ENCODE results near the gene CEP72. TPM values are rescaled to one million over a fixed set of nuclear protein-coding genes. Genes with fewer than 3 reads are reported as not detected.

The CEP72 gene
- polyA plus RNA-seq, 1 of the 3 experiments (the other 2 are of a cell fraction), result 4.4 TPM

DNA sequence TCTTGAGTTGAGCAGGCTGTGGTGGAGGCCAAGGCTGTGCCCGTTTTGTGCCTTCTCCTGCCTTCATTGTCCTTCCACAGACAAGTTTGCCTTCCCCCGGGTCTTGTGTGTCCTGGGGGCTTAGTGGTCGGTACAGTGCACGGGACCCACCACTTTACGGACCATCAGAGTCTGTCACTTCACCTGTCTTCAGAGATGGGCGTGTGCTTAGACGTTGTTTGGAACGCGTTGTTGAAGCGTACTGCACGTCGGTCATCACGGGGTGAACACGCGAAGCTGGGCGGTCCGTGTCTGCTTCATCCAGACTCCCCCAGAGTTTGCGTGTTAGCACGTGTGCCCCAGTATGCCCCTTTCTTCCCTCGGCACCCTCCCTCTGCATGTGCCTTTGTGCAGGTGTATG is 24.8 kb downstream of the CEP72 start (continued):
- TF ChIP-seq, protein P1, sequence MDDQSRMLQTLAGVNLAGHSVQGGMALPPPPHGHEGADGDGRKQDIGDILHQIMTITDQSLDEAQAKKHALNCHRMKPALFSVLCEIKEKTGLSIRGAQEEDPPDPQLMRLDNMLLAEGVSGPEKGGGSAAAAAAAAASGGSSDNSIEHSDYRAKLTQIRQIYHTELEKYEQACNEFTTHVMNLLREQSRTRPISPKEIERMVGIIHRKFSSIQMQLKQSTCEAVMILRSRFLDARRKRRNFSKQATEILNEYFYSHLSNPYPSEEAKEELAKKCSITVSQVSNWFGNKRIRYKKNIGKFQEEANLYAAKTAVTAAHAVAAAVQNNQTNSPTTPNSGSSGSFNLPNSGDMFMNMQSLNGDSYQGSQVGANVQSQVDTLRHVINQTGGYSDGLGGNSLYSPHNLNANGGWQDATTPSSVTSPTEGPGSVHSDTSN (IDR thresholded peaks at IDR 0.05), result no peak
- TF ChIP-seq NRF1 (IDR thresholded peaks at IDR 0.05; ENCODE audit: low read depth, low read length), result no peak
- no peak for TF ChIP-seq RXRA (IDR thresholded peaks at IDR 0.05; ENCODE audit: borderline replicate concordance, low read depth)
- no peak for TF ChIP-seq NFIC (IDR thresholded peaks at IDR 0.05; ENCODE audit: borderline replicate concordance)

DNA sequence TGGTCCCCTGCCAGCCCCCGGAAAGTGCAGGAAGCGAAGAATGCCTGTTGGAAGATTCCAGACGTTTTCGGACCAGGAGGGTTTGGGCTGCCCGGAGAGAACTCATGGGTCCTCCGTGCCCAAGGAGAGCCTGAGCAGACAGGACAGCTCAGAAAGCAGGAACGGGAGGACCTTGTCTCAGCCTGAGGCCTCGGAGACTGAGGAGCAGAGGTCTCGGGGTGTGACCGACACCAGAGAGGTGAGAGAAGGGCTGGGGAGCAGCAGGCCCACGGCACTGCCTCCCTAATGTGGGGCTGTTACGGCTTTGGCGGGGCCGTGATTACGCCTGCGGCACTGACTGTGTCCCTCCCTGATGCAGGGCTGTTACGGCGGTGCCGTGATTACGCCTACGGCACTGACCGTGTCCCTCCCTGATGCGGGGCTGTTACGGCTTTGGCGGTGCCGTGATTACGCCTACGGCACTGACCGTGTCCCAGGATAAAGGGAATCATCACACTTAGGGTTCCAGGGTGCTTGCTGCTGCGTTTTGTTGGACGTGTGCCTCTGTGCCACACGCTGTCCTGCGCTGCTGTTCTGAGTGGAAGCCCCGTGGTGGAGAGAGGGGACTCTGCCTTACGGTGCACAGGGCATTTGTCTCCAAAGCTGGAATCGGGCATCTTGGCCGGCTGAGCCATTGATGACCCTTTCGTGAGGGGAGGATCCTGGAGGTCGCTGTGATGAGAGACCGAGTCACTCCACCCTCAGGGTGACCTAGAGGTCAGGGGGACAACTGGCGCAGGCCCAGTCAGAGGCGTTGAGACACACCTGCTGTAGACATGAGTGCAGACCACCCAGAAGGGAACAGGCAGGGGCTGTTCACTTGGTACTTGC is 25.7 kb downstream of the CEP72 start:
- H3F3A ChIP-seq (replicated peaks; ENCODE audit: insufficient read depth), result peaks cover 5% of the 10 kb centered on the region
- no peaks in the 10 kb centered on the region for H3K79me2 ChIP-seq (ENCODE audit: insufficient read depth)
- TF ChIP-seq, protein P2, sequence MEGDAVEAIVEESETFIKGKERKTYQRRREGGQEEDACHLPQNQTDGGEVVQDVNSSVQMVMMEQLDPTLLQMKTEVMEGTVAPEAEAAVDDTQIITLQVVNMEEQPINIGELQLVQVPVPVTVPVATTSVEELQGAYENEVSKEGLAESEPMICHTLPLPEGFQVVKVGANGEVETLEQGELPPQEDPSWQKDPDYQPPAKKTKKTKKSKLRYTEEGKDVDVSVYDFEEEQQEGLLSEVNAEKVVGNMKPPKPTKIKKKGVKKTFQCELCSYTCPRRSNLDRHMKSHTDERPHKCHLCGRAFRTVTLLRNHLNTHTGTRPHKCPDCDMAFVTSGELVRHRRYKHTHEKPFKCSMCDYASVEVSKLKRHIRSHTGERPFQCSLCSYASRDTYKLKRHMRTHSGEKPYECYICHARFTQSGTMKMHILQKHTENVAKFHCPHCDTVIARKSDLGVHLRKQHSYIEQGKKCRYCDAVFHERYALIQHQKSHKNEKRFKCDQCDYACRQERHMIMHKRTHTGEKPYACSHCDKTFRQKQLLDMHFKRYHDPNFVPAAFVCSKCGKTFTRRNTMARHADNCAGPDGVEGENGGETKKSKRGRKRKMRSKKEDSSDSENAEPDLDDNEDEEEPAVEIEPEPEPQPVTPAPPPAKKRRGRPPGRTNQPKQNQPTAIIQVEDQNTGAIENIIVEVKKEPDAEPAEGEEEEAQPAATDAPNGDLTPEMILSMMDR (IDR thresholded peaks at IDR 0.05), result no peak
- TF ChIP-seq EZH2phosphoT487 (IDR thresholded peaks at IDR 0.05; ENCODE audit: borderline replicate concordance, low read depth) (no peak), SIN3A (IDR thresholded peaks at IDR 0.05; ENCODE audit: borderline replicate concordance, low read depth, low read length) (no peak), JUND (IDR thresholded peaks at IDR 0.05) (no peak), RAD21 (IDR thresholded peaks at IDR 0.05; ENCODE audit: low read length) (no peak), MEF2A (IDR thresholded peaks at IDR 0.05; ENCODE audit: borderline replicate concordance, low read depth) (no peak), RXRA (IDR thresholded peaks at IDR 0.05; ENCODE audit: borderline replicate concordance, low read depth) (no peak), SMC3 (IDR thresholded peaks at IDR 0.05; ENCODE audit: low read depth, low read length) (no peak)
- TF ChIP-seq, protein P3, sequence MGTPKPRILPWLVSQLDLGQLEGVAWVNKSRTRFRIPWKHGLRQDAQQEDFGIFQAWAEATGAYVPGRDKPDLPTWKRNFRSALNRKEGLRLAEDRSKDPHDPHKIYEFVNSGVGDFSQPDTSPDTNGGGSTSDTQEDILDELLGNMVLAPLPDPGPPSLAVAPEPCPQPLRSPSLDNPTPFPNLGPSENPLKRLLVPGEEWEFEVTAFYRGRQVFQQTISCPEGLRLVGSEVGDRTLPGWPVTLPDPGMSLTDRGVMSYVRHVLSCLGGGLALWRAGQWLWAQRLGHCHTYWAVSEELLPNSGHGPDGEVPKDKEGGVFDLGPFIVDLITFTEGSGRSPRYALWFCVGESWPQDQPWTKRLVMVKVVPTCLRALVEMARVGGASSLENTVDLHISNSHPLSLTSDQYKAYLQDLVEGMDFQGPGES (IDR thresholded peaks at IDR 0.05; ENCODE audit: low read depth, low read length), result no peak
- TF ChIP-seq, protein P4, sequence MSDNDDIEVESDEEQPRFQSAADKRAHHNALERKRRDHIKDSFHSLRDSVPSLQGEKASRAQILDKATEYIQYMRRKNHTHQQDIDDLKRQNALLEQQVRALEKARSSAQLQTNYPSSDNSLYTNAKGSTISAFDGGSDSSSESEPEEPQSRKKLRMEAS (IDR thresholded peaks at IDR 0.05; ENCODE audit: low read depth), result no peak
- ChIA-PET POLR2A (no interaction called here), CTCF (no interaction called here)
- H3K4me3 ChIP-seq (ENCODE audit: low read depth in 2 of 2, low read length in 1 of 2), result no peak overlapping the region
- 95% methylated on average over 26 of the region's 42 CpGs for WGBS (ENCODE audit: low lambda C conversion rate)
- no peaks in the 10 kb centered on the region for H3K9me3 ChIP-seq
- no peak overlapping the region for H3K9ac ChIP-seq
- H2AFZ ChIP-seq (ENCODE audit: low read depth), result no peak overlapping the region
- no peak for DNase-seq
- H3K36me3 ChIP-seq (replicated peaks in 1 of 2; ENCODE audit: control insufficient read depth in 1 of 2, insufficient read depth in 2 of 2, low read length in 1 of 2), result peaks cover 8 to 35% of the 10 kb centered on the region in 2 experiments
- H3K27ac ChIP-seq (ENCODE audit: low read depth in 2 of 2, low read length in 1 of 2), result no peak overlapping the region
- H3K4me2 ChIP-seq, result no peak overlapping the region
- H3K9me2 ChIP-seq, result no peaks in the 10 kb centered on the region
- peaks cover 4% of the 10 kb centered on the region; the same call in 1 of the 2 replicates for H4K20me1 ChIP-seq (ENCODE audit: insufficient read depth)
- no peaks in the 10 kb centered on the region for H3K27me3 ChIP-seq (ENCODE audit: insufficient read depth)
- H3K4me1 ChIP-seq (ENCODE audit: control insufficient read depth in 1 of 2, insufficient read depth in 2 of 2, low read depth in 1 of 2, low read length in 1 of 2), result no peaks in the 10 kb centered on the region

Data from SK-N-SH (cell line).